H9 (cell line): ENCODE data around the gene LGALS14. TPM values are rescaled to one million over a fixed set of nuclear protein-coding genes. Genes with fewer than 3 reads are reported as not detected.
A peak's percentile ranks its signal among the peaks of the same experiment; 100 is the strongest.

Source experiments
- DNase-seq: peaks from one replicate; pipeline ENCODE4 v3.0.0-alpha.2; 2017
- H2AFZ ChIP-seq: one replicate; pipeline ENCODE4 v1.6.1; 2013; ENCODE audit warnings: mild to moderate bottlenecking, low read length, control low read depth, moderate library complexity
- H2AK5ac ChIP-seq: 2 replicates; pipeline ENCODE4 v1.6.1; 2013; ENCODE audit warnings: low read length, control low read depth, mixed read lengths; ENCODE audit not compliant: insufficient read length
- H2BK120ac ChIP-seq: one replicate; pipeline ENCODE4 v1.6.1; 2013; ENCODE audit warnings: low read depth, mild to moderate bottlenecking, low read length, control low read depth, inconsistent platforms; ENCODE audit not compliant: poor library complexity, severe bottlenecking
- H2BK12ac ChIP-seq: 2 replicates; pipeline ENCODE4 v1.6.1; 2013; ENCODE audit warnings: low read length, control low read depth, mixed read lengths, low read depth; ENCODE audit not compliant: insufficient read length
- H2BK15ac ChIP-seq: 2 replicates; pipeline ENCODE4 v1.6.1; 2013; ENCODE audit warnings: low read depth, low read length, control low read depth
- H2BK20ac ChIP-seq: one replicate; pipeline ENCODE4 v1.6.1; 2013; ENCODE audit warnings: low read depth, mild to moderate bottlenecking, low read length, control low read depth, inconsistent platforms; ENCODE audit not compliant: poor library complexity, severe bottlenecking
- H2BK5ac ChIP-seq: 2 replicates; pipeline ENCODE4 v1.6.1; 2013; ENCODE audit warnings: low read length, control low read depth, mixed read lengths; ENCODE audit not compliant: insufficient read length
- H3K14ac ChIP-seq: 2 replicates; pipeline ENCODE4 v1.6.1; 2013; ENCODE audit warnings: low read length, control low read depth; ENCODE audit not compliant: insufficient read depth
- H3K18ac ChIP-seq: 2 replicates; pipeline ENCODE4 v1.6.1; 2013; ENCODE audit warnings: low read depth, mild to moderate bottlenecking, mixed read lengths, low read length, control low read depth; ENCODE audit not compliant: insufficient read length
- H3K23ac ChIP-seq: 2 replicates; pipeline ENCODE4 v1.6.1; 2013; ENCODE audit warnings: low read length, control low read depth, mixed read lengths, low read depth; ENCODE audit not compliant: insufficient read length
- H3K23me2 ChIP-seq: 2 replicates; pipeline ENCODE4 v1.6.1; 2013; ENCODE audit warnings: low read depth, mild to moderate bottlenecking, mixed read lengths, low read length, control low read depth; ENCODE audit not compliant: insufficient read length, poor library complexity, severe bottlenecking
- H3K27ac ChIP-seq: 2 replicates; pipeline ENCODE4 v1.5.1; 2013; ENCODE audit warnings: low read length, control low read depth, mixed read lengths, low read depth; ENCODE audit not compliant: insufficient read length
- H3K27me3 ChIP-seq: 2 replicates; pipeline ENCODE4 v1.6.1; 2013; ENCODE audit warnings: low read length, control low read depth, inconsistent platforms; ENCODE audit not compliant: insufficient read depth
- H3K4ac ChIP-seq: 2 replicates; pipeline ENCODE4 v1.6.1; 2013; ENCODE audit warnings: low read depth, mild to moderate bottlenecking, control low read depth, inconsistent platforms, low read length, moderate library complexity
- H3K4me1 ChIP-seq: 2 replicates; pipeline ENCODE4 v1.6.1; 2013; ENCODE audit warnings: low read length, control low read depth, inconsistent platforms; ENCODE audit not compliant: insufficient read depth
- H3K4me2 ChIP-seq: 2 replicates; pipeline ENCODE4 v1.6.1; 2013; ENCODE audit warnings: low read length, control low read depth, mixed read lengths; ENCODE audit not compliant: insufficient read length, insufficient read depth
- H3K56ac ChIP-seq: 2 replicates; pipeline ENCODE4 v1.6.1; 2013; ENCODE audit warnings: low read depth, mild to moderate bottlenecking, mixed read lengths, low read length, control low read depth; ENCODE audit not compliant: insufficient read length
- H3K79me1 ChIP-seq: 2 replicates; pipeline ENCODE4 v1.6.1; 2013; ENCODE audit warnings: low read depth, mild to moderate bottlenecking, moderate library complexity, low read length, control low read depth, inconsistent platforms; ENCODE audit not compliant: insufficient read depth, poor library complexity, severe bottlenecking
- H3K79me2 ChIP-seq: 2 replicates; pipeline ENCODE4 v1.6.1; 2013; ENCODE audit warnings: low read length, control low read depth, inconsistent platforms; ENCODE audit not compliant: insufficient read depth
- H3K9ac ChIP-seq: 2 replicates; pipeline ENCODE4 v1.6.1; 2013; ENCODE audit warnings: low read length, control low read depth, mixed read lengths; ENCODE audit not compliant: insufficient read length; ENCODE audit errors: extremely low read depth
- H3K9me3 ChIP-seq: one replicate; pipeline ENCODE4 v1.6.1; 2013; ENCODE audit warnings: low read depth, low read length, inconsistent platforms; ENCODE audit not compliant: control insufficient read depth
- H3T11ph ChIP-seq: one replicate; pipeline ENCODE4 v1.6.1; 2013; ENCODE audit warnings: mild to moderate bottlenecking, low read length, control low read depth, inconsistent platforms
- H4K20me1 ChIP-seq: one replicate; pipeline ENCODE4 v1.6.1; 2013; ENCODE audit not compliant: control insufficient read depth, insufficient read length, insufficient read depth
- H4K5ac ChIP-seq: 2 replicates; pipeline ENCODE4 v1.6.1; 2013; ENCODE audit warnings: low read depth, mild to moderate bottlenecking, mixed read lengths, low read length, control low read depth; ENCODE audit not compliant: insufficient read length
- H4K8ac ChIP-seq: replicated peaks from 2 replicates; pipeline ENCODE4 v1.6.1; 2013; ENCODE audit warnings: low read length, control low read depth, mixed read lengths, low read depth; ENCODE audit not compliant: insufficient read length
- H4K91ac ChIP-seq: 2 replicates; pipeline ENCODE4 v1.6.1; 2013; ENCODE audit warnings: low read depth, mild to moderate bottlenecking, moderate library complexity, mixed read lengths, low read length, control low read depth; ENCODE audit not compliant: insufficient read length
- H3K27ac Mint-ChIP-seq, 3 experiments: 2 replicates in 2 of 3; 3 replicates in 1 of 3; pipeline ENCODE4 v1.8.0; 2020 to 2021; ENCODE audit warnings: mixed read lengths in 3 of 3, mild to moderate bottlenecking in 1 of 3, moderate library complexity in 1 of 3
- H3K27me3 Mint-ChIP-seq: 2 replicates; pipeline ENCODE4 v1.8.0; 2021; ENCODE audit warnings: low read depth, mild to moderate bottlenecking, moderate library complexity, mixed read lengths
- H3K36me3 Mint-ChIP-seq, 3 experiments: 2 replicates in 2 of 3; 3 replicates in 1 of 3; pipeline ENCODE4 v1.8.0; 2020 to 2021; ENCODE audit warnings: low read depth in 3 of 3, mixed read lengths in 3 of 3; ENCODE audit not compliant: insufficient read depth in 1 of 3
- H3K4me1 Mint-ChIP-seq, 2 experiments: 2 replicates each; pipeline ENCODE4 v1.8.0; 2020; ENCODE audit warnings: mixed read lengths in 2 of 2
- H3K4me3 Mint-ChIP-seq, 2 experiments: 2 replicates in 1 of 2; 3 replicates in 1 of 2; pipeline ENCODE4 v1.8.0; 2020 to 2021; ENCODE audit warnings: mild to moderate bottlenecking in 2 of 2, mixed read lengths in 2 of 2, moderate library complexity in 1 of 2
- H3K9me3 Mint-ChIP-seq, 2 experiments: 2 replicates in 1 of 2; 3 replicates in 1 of 2; pipeline ENCODE4 v1.8.0; 2020; ENCODE audit warnings: mild to moderate bottlenecking in 2 of 2, mixed read lengths in 2 of 2, moderate library complexity in 1 of 2
- CTCF ChIP-seq: fragments of 200-600 bp; sonication (generic); conservative IDR thresholded peaks from 3 replicates; pipeline ENCODE4 v1.8.0; 2021; ENCODE audit warnings: antibody characterized with exemption, mild to moderate bottlenecking
- WGBS: extraction: QIAGEN DNeasy Blood & Tissue Kit; methylation state at CpG from one replicate; pipeline ENCODE4 v1.1.7; 2013; ENCODE audit warnings: missing lambda C conversion rate, low lambda C conversion rate, mixed read lengths; ENCODE audit not compliant: insufficient read length; ENCODE audit errors: extremely low coverage; 5-methylcytosine and 5-hydroxymethylcytosine counted together
- total RNA-seq: library from RNA; stranded (reverse); gene quantifications from 2 replicates; pipeline ENCODE4 v1.2.1, GENCODE V29; 2021

Gene LGALS14
- total RNA-seq, 1 experiment from 2014 or later: not detected

GRCh38 chr19:39746836-39747529 lies 42.7 kb downstream of the LGALS14 start:
- Histone ChIP-seq H3K79me2 (no peaks in the 10 kb centered on the region), H2AK5ac (no peak overlapping the region), H2BK12ac (no peak overlapping the region), H3K79me1 (no peaks in the 10 kb centered on the region), H3K27me3 (no peaks in the 10 kb centered on the region), H2BK120ac (no peak overlapping the region), H3K4me2 (no peak overlapping the region), H3K18ac (no peak overlapping the region), H3K23me2 (no peaks in the 10 kb centered on the region), H3T11ph (no peak overlapping the region), H3K4me1 (no peaks in the 10 kb centered on the region), H4K20me1 (no peaks in the 10 kb centered on the region), H4K5ac (no peak overlapping the region), H3K27ac (no peak overlapping the region), H3K56ac (no peak overlapping the region), H2AFZ (no peak overlapping the region), H4K91ac (no peak overlapping the region), H4K8ac (no peak overlapping the region), H3K23ac (no peak overlapping the region), H2BK15ac (no peak overlapping the region), H2BK5ac (no peak overlapping the region), H3K14ac (no peak overlapping the region), H3K9me3 (no peaks in the 10 kb centered on the region), H3K4ac (no peak overlapping the region), H3K9ac (no peak overlapping the region), H2BK20ac (no peak overlapping the region)
- WGBS: no CpG with 5 or more reads among the region's 4 CpGs
- Mint-ChIP-seq H3K36me3 (no peaks in the 10 kb centered on the region), H3K4me3 (no peak overlapping the region), H3K9me3 (no peaks in the 10 kb centered on the region), H3K4me1 (no peaks in the 10 kb centered on the region; a peak in 1 of 4 replicates), H3K27ac (peak overlapping the region in 1 of 3 experiments; percentile 60; a peak in 1 of 7 replicates), H3K27me3 (peaks cover 13% of the 10 kb centered on the region)
- DNase-seq: no peak
- TF ChIP-seq CTCF: peak; percentile 38; the same call in 2 of the 3 replicates
